Activated CD4-positive, alpha-beta T cell treated with anti-CD3 and anti-CD28 coated beads for 36 hours (primary cell): ENCODE measurements around the gene NR2F1-AS1. TPM values are rescaled to one million over a fixed set of nuclear protein-coding genes. Genes with fewer than 3 reads are reported as not detected.

Source experiments
- ATAC-seq: fragments of 200-7000 bp; cut with Tn5 transposase; one replicate; pipeline ENCODE4 v1.10.0; 2021; ENCODE audit warnings: mild to moderate bottlenecking, moderate library complexity
- CTCF ChIA-PET: fragments of 350-600 bp; sonication (Branson Sonifier 250); formaldehyde crosslinking; loops from one replicate; lab custom pipeline; 2021; ENCODE audit warnings: antibody characterized with exemption; lab: Charles Lee
- POLR2A ChIA-PET: fragments of 350-600 bp; sonication (Branson Sonifier 250); formaldehyde crosslinking; loops from one replicate; lab custom pipeline; 2021; ENCODE audit warnings: antibody characterized with exemption, inconsistent platforms; lab: Charles Lee
- DNase-seq: peaks from one replicate; pipeline ENCODE4 v3.0.0-alpha.2; 2020
- H3K27ac Mint-ChIP-seq: one replicate; pipeline ENCODE4 v1.8.0; 2021; ENCODE audit warnings: mixed read lengths
- H3K27me3 Mint-ChIP-seq: one replicate; pipeline ENCODE4 v1.8.0; 2021; ENCODE audit warnings: mixed read lengths
- H3K36me3 Mint-ChIP-seq: one replicate; pipeline ENCODE4 v1.8.0; 2021; ENCODE audit warnings: low read depth, mixed read lengths
- H3K4me1 Mint-ChIP-seq: one replicate; pipeline ENCODE4 v1.8.0; 2021; ENCODE audit warnings: mixed read lengths
- H3K4me3 Mint-ChIP-seq: one replicate; pipeline ENCODE4 v1.8.0; 2021; ENCODE audit warnings: mild to moderate bottlenecking, moderate library complexity, mixed read lengths
- H3K9me3 Mint-ChIP-seq: one replicate; pipeline ENCODE4 v1.8.0; 2021; ENCODE audit warnings: low read depth, mixed read lengths
- intact Hi-C, 2 experiments: fragments of 100-400 bp; cut with DNase I in 1 of 2; cut with micrococcal nuclease in 1 of 2; formaldehyde crosslinking; loops; one replicate each; pipeline versions ENCODE4 v1.14.2 to v1.15.1; 2022 to 2024; cut with DNase I, micrococcal nuclease
- total RNA-seq, 2 experiments: library from RNA; stranded (reverse); gene quantifications; one replicate each; pipeline ENCODE4 v1.2.3, GENCODE V29; 2021

The NR2F1-AS1 gene
- total RNA-seq, 2 experiments from 2014 or later, result not detected

DNA sequence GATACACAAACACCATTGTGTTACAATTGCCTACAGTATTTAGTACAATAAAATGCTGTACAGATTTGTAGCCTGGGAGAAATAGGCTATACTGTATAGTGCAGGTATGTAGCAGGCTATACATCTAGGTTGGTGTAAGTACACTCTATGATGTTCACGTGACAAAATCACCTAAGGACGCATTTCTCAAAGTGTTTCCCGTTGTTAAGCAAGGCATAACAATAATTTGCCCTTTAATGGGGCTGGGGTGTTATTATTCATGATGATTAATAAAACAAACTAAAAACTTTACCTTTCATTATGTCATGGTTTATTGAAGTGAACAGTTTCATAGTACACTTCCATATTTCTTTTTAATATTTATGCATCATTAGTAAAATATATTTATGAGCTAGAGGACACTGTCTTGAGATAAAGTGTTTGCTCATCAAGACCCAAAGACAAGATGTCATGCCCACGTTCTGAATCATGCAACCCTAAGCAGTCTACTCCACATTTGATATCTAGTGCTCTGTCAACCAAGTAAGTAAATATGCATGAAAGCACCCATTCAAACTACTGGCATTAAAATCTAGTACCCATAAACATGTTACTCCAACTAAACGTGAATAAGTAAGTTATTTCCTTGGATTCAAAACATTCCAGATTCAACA, 220.5 kb downstream of the NR2F1-AS1 start:
- Mint-ChIP-seq H3K4me3 (no peak overlapping the region), H3K27me3 (peaks cover 3% of the 10 kb centered on the region), H3K27ac (no peak overlapping the region), H3K4me1 (no peaks in the 10 kb centered on the region), H3K9me3 (no peaks in the 10 kb centered on the region), H3K36me3 (no peaks in the 10 kb centered on the region)
- POLR2A ChIA-PET, result no interaction called here
- CTCF ChIA-PET, result no interaction called here
- intact Hi-C loops, result no loop called here
- DNase-seq (no peak), ATAC-seq (no peak)

DNA sequence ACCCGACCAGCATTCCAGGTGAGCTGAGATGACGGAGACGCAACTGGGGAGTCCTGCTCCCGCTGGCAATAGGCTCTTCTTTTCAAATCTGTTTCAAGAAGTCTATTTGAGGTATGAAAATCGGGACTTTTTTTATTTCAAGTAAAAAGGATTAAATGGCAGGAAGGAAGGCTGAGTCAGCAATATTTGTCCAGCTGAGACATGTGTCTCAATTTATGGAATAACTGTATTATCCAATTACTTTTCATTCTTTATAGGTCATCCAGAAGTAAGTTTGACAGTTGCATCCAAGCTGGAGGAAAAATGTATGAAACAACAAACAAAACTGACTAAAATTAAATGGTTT, 221.1 kb downstream of the NR2F1-AS1 start:
- POLR2A ChIA-PET, result no interaction called here
- CTCF ChIA-PET, result no interaction called here
- ATAC-seq, result no peak
- H3K4me1 Mint-ChIP-seq, result no peaks in the 10 kb centered on the region
- H3K4me3 Mint-ChIP-seq, result no peak overlapping the region
- no peak for DNase-seq
- H3K27ac Mint-ChIP-seq, result no peak overlapping the region
- no peaks in the 10 kb centered on the region for H3K9me3 Mint-ChIP-seq
- H3K27me3 Mint-ChIP-seq, result peaks cover 3% of the 10 kb centered on the region
- H3K36me3 Mint-ChIP-seq, result no peaks in the 10 kb centered on the region
- intact Hi-C loops, result no loop called here

Other genes starting within 250 kb of the NR2F1-AS1 start
- not detected for gene NR2F1, start 2.0 kb upstream of the NR2F1-AS1 start, total RNA-seq
- under 1 TPM; 0.40 to 0.43 TPM for gene POU5F2, start 160.4 kb upstream of the NR2F1-AS1 start, total RNA-seq